Measurements from ENCODE around the gene PSTPIP1. TPM values are rescaled to one million over a fixed set of nuclear protein-coding genes. Genes with fewer than 3 reads are reported as not detected.
A peak's percentile ranks its signal among the peaks of the same experiment; 100 is the strongest.

The PSTPIP1 gene
- total RNA-seq, 1 experiment from 2014 or later, result not detected

GRCh38 chr15:77018796-77019505 is 24.0 kb downstream of the PSTPIP1 start:
- no peak for DNase-seq (ENCODE audit: low read depth)

GRCh38 chr15:77019521-77020331 is 24.8 kb downstream of the PSTPIP1 start:
- peak; percentile 66 for DNase-seq (ENCODE audit: low read depth)

- no peak for DNase-seq (ENCODE audit: low read depth)
Observed at GRCh38 chr15:77020348-77021087, 25.6 kb downstream of the PSTPIP1 start.

- DNase-seq (ENCODE audit: low read depth), result no peak
Observed at GRCh38 chr15:77021088-77021481, 26.2 kb downstream of the PSTPIP1 start.

GRCh38 chr15:77021803-77022381 is 27.0 kb downstream of the PSTPIP1 start:
- peak; percentile 82 for DNase-seq (ENCODE audit: low read depth)

- no peak for DNase-seq (ENCODE audit: low read depth)
Observed at GRCh38 chr15:77022646-77023575, 28.0 kb downstream of the PSTPIP1 start.

- DNase-seq (ENCODE audit: low read depth), result peak; percentile 23
Observed at GRCh38 chr15:77023576-77024272, 28.8 kb downstream of the PSTPIP1 start.

GRCh38 chr15:77024273-77025082 is 29.6 kb downstream of the PSTPIP1 start:
- peak; percentile 48 for DNase-seq (ENCODE audit: low read depth)

- DNase-seq (ENCODE audit: low read depth), result no peak
Observed at GRCh38 chr15:77025083-77025901, 30.4 kb downstream of the PSTPIP1 start.

- DNase-seq (ENCODE audit: low read depth), result no peak
Observed at GRCh38 chr15:77025941-77026411, 31.1 kb downstream of the PSTPIP1 start.

- no peak for DNase-seq (ENCODE audit: low read depth)
Observed at GRCh38 chr15:77026501-77027110, 31.7 kb downstream of the PSTPIP1 start.

GRCh38 chr15:77027111-77027696 is 32.3 kb downstream of the PSTPIP1 start:
- DNase-seq (ENCODE audit: low read depth), result no peak

GRCh38 chr15:77027697-77028450 is 32.9 kb downstream of the PSTPIP1 start:
- no peak for DNase-seq (ENCODE audit: low read depth)

GRCh38 chr15:77028451-77029165 is 33.7 kb downstream of the PSTPIP1 start:
- DNase-seq (ENCODE audit: low read depth), result no peak

- no peak for DNase-seq (ENCODE audit: low read depth)
Observed at GRCh38 chr15:77029166-77030047, 34.5 kb downstream of the PSTPIP1 start.

All from HT1080 (cell line).